Hindlimb muscle (tissue), 1 donor: Measurements from ENCODE around the gene ZNF354C. TPM values are rescaled to one million over a fixed set of nuclear protein-coding genes. Genes with fewer than 3 reads are reported as not detected.

Experiments
- DNase-seq: peaks from one replicate; pipeline ENCODE4 v3.0.0-alpha.2; 2013
- polyA plus RNA-seq: library from polyadenylated mRNA; unstranded; fragments of 120-200 nt; gene quantifications from one replicate; pipeline ENCODE4 v1.2.1, GENCODE V29; 2013; ENCODE audit not compliant: insufficient read length

ZNF354C gene
- polyA plus RNA-seq, 1 donor, result 6.7 TPM

DNA sequence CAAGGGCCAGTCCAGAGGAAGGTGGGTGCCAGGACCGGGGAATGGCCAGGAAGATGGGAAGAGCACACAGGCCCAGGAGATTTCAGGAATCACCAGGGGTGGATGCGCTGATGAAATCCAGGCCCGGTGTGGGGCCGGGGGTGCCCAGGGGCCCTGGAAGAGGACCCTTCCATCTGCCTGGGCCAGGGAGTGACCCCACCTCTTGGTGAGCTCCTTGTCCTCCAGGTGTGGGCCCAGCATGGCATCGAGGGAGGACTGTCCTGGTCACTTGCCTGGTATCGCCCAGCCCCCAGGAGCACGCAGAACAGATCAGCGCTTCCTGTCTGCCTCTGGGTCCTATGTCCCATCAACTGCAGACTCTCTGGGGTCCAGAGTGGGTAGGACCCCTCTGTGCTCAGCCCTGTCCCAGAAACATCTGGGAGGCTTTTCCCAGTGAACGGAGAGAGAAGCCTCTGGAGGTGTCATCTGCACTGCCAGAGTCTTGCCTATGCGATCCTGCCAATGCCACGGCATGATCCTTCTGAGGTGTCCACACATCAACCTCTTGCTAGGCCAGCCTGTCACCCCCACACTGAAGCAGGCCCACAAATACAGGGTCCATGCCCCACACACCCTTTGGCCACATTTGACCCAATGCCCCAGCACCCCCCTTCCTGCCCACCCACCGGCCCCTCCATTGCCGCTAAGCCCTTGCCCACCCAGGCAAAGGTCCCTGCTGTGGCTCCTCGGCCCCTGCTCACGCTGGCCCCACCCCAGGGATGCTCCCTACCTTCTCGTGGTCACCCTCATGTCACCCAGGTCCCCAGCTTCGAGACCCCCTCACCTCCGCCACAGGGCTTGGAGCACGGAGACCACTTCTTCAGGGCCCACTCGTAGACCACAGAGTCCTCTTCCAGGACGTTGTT lies 67.2 kb downstream of the ZNF354C start:
- no peak for DNase-seq

DNA sequence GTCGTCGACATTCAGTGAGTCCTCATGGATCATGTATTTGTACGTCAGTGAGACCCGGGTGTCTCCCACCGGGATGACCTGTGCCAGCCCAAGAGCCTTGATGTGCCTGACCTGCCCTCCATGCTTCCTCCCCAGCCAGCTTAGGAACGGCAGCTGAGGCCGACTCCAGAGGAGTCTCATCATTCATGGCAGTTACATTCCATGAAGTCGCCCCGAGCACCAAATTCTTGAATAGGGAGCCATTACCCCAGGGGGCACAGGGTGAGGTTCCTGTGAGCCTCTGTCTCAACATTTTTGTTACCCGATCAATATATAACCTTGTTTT lies 67.8 kb downstream of the ZNF354C start:
- no peak for DNase-seq

DNA sequence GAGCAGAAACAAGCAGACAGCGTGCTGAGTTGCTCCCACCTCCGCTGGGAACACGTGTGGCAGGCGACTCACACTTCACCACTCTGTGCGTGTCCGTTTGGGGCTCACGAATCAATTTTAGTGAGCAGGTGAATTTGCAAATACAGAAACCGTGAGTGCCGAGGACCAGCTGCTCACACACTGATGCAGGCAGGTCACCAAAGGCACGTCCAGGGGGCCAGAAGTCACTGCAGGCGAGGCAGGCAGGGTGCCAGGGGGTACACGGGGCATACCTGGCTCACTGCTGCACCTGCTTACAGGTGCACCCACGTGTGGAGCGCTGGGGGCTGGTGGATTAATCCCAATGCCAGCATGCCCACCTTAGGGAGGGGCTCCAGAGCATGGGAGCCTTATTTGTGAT lies 68.8 kb downstream of the ZNF354C start:
- no peak for DNase-seq

GRCh38 chr5:179129607-179130071 lies 69.5 kb downstream of the ZNF354C start:
- no peak for DNase-seq

DNA sequence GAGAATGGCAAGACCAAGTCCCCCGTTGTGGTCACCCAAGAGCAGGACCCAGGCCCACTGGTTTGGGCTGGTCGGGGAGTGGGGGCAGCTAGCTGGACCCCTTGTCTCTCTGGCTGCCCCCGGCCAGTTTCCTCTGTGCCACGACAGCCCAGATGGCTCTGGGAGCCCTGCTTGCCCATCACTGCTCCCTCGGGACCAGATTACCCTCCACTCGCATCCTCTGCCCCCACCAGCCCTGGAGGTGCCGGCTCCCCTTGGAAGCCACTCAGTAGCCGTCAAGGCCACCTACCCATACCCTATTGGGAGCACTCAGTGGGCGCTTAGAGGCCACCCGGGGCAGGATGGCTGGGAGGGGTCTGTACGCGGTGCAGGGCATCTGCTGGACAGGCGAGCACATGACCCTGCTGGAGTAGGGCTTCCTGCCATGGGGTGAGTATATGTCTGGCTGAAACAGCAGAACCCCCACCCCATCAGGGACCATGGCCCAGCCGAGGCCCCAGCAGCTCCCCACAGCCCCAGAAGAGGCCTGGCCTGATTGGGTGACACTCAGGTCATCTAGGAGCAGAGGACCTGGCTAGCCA lies 70.0 kb downstream of the ZNF354C start:
- no peak for DNase-seq

DNA sequence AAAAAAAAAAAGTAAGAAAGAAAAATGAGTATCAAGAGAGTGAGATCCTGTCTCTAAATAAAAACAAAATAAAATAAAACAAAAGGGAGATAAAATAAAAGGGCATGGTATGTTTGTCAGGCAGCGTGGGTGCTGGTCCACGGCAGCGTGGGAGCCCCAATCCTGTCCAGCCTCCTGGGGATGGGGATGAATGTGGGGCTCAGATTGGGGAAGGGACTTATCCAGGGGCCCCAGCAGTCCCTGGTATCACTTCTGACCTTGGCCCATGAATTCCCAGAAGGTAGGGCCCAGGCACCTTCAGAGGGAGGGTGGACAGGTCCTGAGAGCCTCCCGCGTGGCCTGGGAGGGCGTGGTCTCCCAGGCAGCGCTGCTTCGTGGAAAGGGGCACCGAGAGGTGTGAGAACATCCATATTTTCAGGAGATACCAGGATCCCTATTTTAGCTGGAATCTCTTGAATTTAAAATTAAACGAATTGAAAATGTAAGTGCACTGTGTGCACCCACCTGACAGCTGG lies 71.2 kb downstream of the ZNF354C start:
- DNase-seq, result no peak

- no peak for DNase-seq
These were observed 71.9 kb downstream of the ZNF354C start for GRCh38 chr5:179131886-179132585.

GRCh38 chr5:179132586-179133355 lies 72.6 kb downstream of the ZNF354C start:
- DNase-seq, result no peak

Other genes with a start within 250 kb of the ZNF354C start
- gene ZNF354B, start 200.4 kb upstream of the ZNF354C start, polyA plus RNA-seq, result 13.9 TPM
- 2.4 TPM for gene ZFP2, start 164.5 kb upstream of the ZNF354C start, polyA plus RNA-seq
- 3.1 TPM for gene ZNF454, start 119.2 kb upstream of the ZNF354C start, polyA plus RNA-seq
- gene GRM6, start 65.1 kb upstream of the ZNF354C start, polyA plus RNA-seq, result 0.72 TPM
- gene ZNF879, start 36.6 kb upstream of the ZNF354C start, polyA plus RNA-seq, result 3.4 TPM